ENCODE data around the gene OCIAD1.

DNA sequence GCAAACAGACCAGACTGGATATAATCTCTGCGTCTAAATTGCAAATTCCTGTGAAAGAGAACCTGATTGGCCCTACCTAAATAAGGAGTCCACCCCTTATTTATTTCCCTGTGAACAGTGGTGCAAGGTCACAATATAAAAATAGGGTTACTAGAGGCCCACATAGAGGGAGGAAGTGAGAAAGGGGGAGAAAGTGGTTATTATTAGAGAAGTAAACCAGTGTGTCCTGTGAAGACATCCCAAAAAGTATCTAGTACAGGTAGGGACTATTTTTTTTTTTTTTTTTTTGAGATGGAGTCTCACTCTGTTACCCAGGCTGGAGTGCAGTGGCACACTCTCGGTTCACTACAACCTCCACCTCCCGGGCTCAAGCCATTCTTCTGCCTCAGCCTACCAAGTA lies 35.8 kb upstream of the OCIAD1 start:
- TF ChIP-seq, protein P1, sequence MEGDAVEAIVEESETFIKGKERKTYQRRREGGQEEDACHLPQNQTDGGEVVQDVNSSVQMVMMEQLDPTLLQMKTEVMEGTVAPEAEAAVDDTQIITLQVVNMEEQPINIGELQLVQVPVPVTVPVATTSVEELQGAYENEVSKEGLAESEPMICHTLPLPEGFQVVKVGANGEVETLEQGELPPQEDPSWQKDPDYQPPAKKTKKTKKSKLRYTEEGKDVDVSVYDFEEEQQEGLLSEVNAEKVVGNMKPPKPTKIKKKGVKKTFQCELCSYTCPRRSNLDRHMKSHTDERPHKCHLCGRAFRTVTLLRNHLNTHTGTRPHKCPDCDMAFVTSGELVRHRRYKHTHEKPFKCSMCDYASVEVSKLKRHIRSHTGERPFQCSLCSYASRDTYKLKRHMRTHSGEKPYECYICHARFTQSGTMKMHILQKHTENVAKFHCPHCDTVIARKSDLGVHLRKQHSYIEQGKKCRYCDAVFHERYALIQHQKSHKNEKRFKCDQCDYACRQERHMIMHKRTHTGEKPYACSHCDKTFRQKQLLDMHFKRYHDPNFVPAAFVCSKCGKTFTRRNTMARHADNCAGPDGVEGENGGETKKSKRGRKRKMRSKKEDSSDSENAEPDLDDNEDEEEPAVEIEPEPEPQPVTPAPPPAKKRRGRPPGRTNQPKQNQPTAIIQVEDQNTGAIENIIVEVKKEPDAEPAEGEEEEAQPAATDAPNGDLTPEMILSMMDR (IDR thresholded peaks at IDR 0.05), result no peak
- TF ChIP-seq POLR2AphosphoS5 (IDR thresholded peaks at IDR 0.05; ENCODE audit: low read depth, low read length), result no peak
- TF ChIP-seq, protein P2, sequence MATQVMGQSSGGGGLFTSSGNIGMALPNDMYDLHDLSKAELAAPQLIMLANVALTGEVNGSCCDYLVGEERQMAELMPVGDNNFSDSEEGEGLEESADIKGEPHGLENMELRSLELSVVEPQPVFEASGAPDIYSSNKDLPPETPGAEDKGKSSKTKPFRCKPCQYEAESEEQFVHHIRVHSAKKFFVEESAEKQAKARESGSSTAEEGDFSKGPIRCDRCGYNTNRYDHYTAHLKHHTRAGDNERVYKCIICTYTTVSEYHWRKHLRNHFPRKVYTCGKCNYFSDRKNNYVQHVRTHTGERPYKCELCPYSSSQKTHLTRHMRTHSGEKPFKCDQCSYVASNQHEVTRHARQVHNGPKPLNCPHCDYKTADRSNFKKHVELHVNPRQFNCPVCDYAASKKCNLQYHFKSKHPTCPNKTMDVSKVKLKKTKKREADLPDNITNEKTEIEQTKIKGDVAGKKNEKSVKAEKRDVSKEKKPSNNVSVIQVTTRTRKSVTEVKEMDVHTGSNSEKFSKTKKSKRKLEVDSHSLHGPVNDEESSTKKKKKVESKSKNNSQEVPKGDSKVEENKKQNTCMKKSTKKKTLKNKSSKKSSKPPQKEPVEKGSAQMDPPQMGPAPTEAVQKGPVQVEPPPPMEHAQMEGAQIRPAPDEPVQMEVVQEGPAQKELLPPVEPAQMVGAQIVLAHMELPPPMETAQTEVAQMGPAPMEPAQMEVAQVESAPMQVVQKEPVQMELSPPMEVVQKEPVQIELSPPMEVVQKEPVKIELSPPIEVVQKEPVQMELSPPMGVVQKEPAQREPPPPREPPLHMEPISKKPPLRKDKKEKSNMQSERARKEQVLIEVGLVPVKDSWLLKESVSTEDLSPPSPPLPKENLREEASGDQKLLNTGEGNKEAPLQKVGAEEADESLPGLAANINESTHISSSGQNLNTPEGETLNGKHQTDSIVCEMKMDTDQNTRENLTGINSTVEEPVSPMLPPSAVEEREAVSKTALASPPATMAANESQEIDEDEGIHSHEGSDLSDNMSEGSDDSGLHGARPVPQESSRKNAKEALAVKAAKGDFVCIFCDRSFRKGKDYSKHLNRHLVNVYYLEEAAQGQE (IDR thresholded peaks at IDR 0.05; ENCODE audit: insufficient read depth in 1 of 2, low read depth in 2 of 2, low read length in 1 of 2), result no peak
